Stomach (tissue), 9 donors: Measurements from ENCODE around the gene C1QB. TPM values are rescaled to one million over a fixed set of nuclear protein-coding genes. Genes with fewer than 3 reads are reported as not detected.

Source experiments
- DNase-seq, 2 donors: peaks; one replicate each; pipeline versions ENCODE4 v3.0.0 to v3.0.0-alpha.2; 2013 to 2019
- H3K27ac ChIP-seq, 5 donors: fragments of 200-600 bp in 4 of 5; sonication (generic) in 4 of 5; one replicate each; pipeline ENCODE4 v1.5.1; 2013 to 2019; ENCODE audit warnings: mild to moderate bottlenecking in 1 of 5, moderate library complexity in 1 of 5
- H3K27me3 ChIP-seq, 3 donors: fragments of 200-600 bp; sonication (generic); one replicate each; pipeline ENCODE4 v1.5.1; 2017 to 2019; ENCODE audit warnings: mixed run types in 1 of 3
- H3K36me3 ChIP-seq, 4 donors: fragments of 200-600 bp; sonication (generic); 1 replicate in 3 of 4; 2 replicates in 1 of 4; pipeline ENCODE4 v1.5.1; 2016 to 2019
- H3K4me1 ChIP-seq, 4 donors: fragments of 200-600 bp; sonication (generic); one replicate each; pipeline ENCODE4 v1.5.1; 2016 to 2019
- H3K4me3 ChIP-seq, 4 donors: fragments of 200-600 bp; sonication (generic) in 3 of 4; one replicate each; pipeline ENCODE4 v1.5.1; 2016 to 2019; ENCODE audit warnings: mild to moderate bottlenecking in 1 of 4
- H3K9me3 ChIP-seq, 4 donors: fragments of 200-600 bp; sonication (generic); one replicate each; pipeline ENCODE4 v1.5.1; 2016 to 2019
- EP300 ChIP-seq: sonication (generic); formaldehyde crosslinking; IDR thresholded peaks from one replicate; pipeline ENCODE4 v1.6.1; 2017; ENCODE audit warnings: antibody characterized with exemption
- POLR2A ChIP-seq, 4 donors: fragments of 450-650 bp; IDR thresholded peaks; one replicate each; pipeline ENCODE4 v1.6.1; 2016; ENCODE audit warnings: antibody characterized with exemption in 4 of 4, control low read depth in 2 of 4, mild to moderate bottlenecking in 1 of 4, moderate library complexity in 1 of 4
- POLR2AphosphoS5 ChIP-seq, 3 donors: sonication (generic); formaldehyde crosslinking; IDR thresholded peaks; one replicate each; pipeline ENCODE4 v1.6.1; 2016; ENCODE audit warnings: antibody characterized with exemption in 3 of 3
- WGBS, 5 donors: extraction: QIAGEN DNeasy Blood & Tissue Kit in 3 of 5; methylation state at CpG; one replicate each; pipeline versions ENCODE4 v1.1.5 to v1.1.7; 2013 to 2018; 5-methylcytosine and 5-hydroxymethylcytosine counted together
- intact Hi-C: fragments of 100-400 bp; cut with DNase I; formaldehyde crosslinking; loops from one replicate; pipeline ENCODE4 v1.15.1; 2023; ENCODE audit warnings: low total_unique reads
- polyA plus RNA-seq, 3 donors: library from polyadenylated mRNA; stranded (reverse); fragments of 200-250 nt; gene quantifications; one replicate each; pipeline ENCODE4 v1.2.3, GENCODE V29; 2013
- total RNA-seq, 5 donors: library from RNA; depleted of rRNA; stranded (reverse); fragments of >200 nt; gene quantifications; one replicate each; pipeline versions ENCODE4 v1.1.0 to v1.2.3, GENCODE V29; 2014 to 2016
- TF ChIP-seq, protein P1 (sequence below), 7 experiments: fragments of 450-650 bp in 4 of 7; fragments of 200-600 bp in 3 of 7; sonication (generic) in 3 of 7; IDR thresholded peaks; one replicate each; pipeline ENCODE4 v1.5.1; 2016 to 2019; ENCODE audit warnings: antibody characterized with exemption in 7 of 7, control low read depth in 2 of 7, mild to moderate bottlenecking in 1 of 7
- donor health status: healthy with polysubstance abuse.
- donor health status: Bipolar disorder and iron deficiency.
- donor health status: healthy.

The C1QB gene
- total and polyA plus RNA-seq, 8 donors: 49.8 to 223 (median 81.2) TPM

DNA sequence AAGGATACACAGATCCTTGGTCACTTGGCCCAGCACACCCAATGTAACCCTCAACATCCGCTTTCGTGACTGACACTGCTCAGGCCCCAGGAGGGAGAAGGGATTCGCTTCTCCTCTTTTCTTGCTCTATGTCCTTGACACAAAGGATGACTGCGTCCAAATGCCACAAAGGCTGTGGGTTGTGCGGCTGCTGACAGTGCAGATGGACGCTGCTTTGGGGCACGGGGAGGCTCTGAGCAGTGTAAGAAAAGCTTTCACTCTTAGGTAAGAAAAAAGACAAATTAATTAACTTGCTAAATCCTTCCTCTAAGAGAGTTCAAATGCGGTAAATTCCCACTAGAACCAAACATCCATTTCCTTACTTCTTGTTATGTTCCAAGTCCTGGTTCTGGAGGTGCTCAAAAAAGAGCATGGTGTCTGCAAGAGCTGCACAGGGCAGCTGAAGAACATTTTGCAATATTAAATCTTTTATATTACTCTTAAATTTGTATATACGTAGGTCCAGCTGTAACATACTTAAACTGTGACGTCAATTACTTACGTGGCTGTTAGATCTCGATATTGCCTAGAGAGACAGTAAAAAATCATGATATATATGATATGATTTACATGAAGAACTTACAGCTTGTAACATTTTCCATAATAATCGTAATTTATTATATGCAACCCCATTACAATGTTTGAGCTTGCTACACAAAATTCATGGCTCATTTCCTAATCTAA, 38.2 kb downstream of the C1QB start:
- peaks cover 0 to 50% (median 0%) of the 10 kb centered on the region in 3 donors for H3K27me3 ChIP-seq
- WGBS, 5 donors: 71 to 79% (median 77%) methylated on average over 13 of the region's 13 CpGs
- no peak overlapping the region for H3K27ac ChIP-seq

DNA sequence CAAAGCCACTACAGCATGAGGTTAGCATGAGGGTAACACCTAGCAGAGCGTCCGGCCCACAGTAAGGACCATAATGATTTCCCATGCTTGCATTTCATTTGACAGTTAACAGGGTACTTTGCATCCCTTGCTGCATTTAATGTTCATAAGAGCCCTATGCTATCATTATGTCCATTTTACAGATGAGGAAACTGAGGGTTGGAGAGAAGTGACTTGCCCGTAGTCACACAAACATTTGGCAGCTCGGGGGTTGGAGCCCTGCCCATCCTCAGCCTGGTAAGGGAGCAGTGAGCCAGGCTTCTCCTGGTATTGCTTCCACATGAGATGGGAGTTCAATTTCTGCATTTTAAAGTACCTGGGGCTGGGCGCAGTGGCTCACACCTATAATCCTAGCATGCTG, 41.1 kb downstream of the C1QB start:
- WGBS, 5 donors: 83 to 99% (median 89%) methylated on average over 5 of the region's 5 CpGs
- no peaks in the 10 kb centered on the region for H3K36me3 ChIP-seq

More for the DNA sequence above, 38.2 kb downstream of the C1QB start:
- no peak for DNase-seq
- TF ChIP-seq, protein P1, sequence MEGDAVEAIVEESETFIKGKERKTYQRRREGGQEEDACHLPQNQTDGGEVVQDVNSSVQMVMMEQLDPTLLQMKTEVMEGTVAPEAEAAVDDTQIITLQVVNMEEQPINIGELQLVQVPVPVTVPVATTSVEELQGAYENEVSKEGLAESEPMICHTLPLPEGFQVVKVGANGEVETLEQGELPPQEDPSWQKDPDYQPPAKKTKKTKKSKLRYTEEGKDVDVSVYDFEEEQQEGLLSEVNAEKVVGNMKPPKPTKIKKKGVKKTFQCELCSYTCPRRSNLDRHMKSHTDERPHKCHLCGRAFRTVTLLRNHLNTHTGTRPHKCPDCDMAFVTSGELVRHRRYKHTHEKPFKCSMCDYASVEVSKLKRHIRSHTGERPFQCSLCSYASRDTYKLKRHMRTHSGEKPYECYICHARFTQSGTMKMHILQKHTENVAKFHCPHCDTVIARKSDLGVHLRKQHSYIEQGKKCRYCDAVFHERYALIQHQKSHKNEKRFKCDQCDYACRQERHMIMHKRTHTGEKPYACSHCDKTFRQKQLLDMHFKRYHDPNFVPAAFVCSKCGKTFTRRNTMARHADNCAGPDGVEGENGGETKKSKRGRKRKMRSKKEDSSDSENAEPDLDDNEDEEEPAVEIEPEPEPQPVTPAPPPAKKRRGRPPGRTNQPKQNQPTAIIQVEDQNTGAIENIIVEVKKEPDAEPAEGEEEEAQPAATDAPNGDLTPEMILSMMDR (IDR thresholded peaks at IDR 0.05): no peak
- TF ChIP-seq POLR2A (IDR thresholded peaks at IDR 0.05) (no peak), EP300 (no peak), POLR2AphosphoS5 (IDR thresholded peaks at IDR 0.05) (no peak)
- Histone ChIP-seq H3K4me1 (no peaks in the 10 kb centered on the region), H3K36me3 (no peaks in the 10 kb centered on the region), H3K4me3 (no peak overlapping the region), H3K9me3 (no peaks in the 10 kb centered on the region)
- intact Hi-C loops: no loop called here

DNA sequence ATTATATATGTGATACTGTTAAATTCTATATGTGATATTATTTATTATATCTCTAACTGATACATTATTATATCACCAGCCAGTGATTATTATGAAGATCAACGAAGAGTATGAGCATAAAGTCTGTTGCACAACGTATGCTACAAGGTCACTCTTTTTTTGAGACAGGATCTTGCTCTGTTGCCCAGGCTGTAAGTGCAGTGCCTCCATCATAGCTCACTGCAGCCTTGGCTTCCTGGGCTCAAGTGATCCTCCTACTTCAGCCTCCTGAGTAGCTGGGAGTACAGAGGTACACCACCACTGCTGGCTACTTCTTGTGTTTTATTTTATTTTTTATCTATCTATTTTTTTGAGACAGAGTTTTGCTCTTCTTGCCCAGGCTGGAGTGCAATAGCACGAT, 43.6 kb downstream of the C1QB start:
- no peaks in the 10 kb centered on the region for H3K9me3 ChIP-seq

More for the DNA sequence above, 41.1 kb downstream of the C1QB start:
- intact Hi-C loops: no loop called here
- Histone ChIP-seq H3K27me3 (peaks cover 0 to 24% (median 0%) of the 10 kb centered on the region in 3 donors), H3K27ac (no peak overlapping the region), H3K4me3 (no peak overlapping the region), H3K4me1 (no peaks in the 10 kb centered on the region), H3K9me3 (no peaks in the 10 kb centered on the region)
- TF ChIP-seq EP300 (no peak), POLR2A (IDR thresholded peaks at IDR 0.05) (no peak), POLR2AphosphoS5 (IDR thresholded peaks at IDR 0.05) (no peak)
- TF ChIP-seq, protein P1 (IDR thresholded peaks at IDR 0.05): no peak
- DNase-seq: no peak

GRCh38 chr1:22697980-22698379, 44.9 kb downstream of the C1QB start:
- Histone ChIP-seq H3K4me3 (no peak overlapping the region), H3K4me1 (peaks cover 0 to 9% (median 5%) of the 10 kb centered on the region in 4 donors), H3K27me3 (peaks cover 0 to 14% (median 0%) of the 10 kb centered on the region in 3 donors), H3K27ac (no peak overlapping the region), H3K36me3 (no peaks in the 10 kb centered on the region), H3K9me3 (no peaks in the 10 kb centered on the region)
- no peak for DNase-seq
- 57 to 64% (median 61%) methylated on average over 5 of the region's 5 CpGs for WGBS, 5 donors
- no peak for TF ChIP-seq EP300
- intact Hi-C loops: no loop called here

More for the DNA sequence above, 43.6 kb downstream of the C1QB start:
- H3K27me3 ChIP-seq: peaks cover 0 to 14% (median 0%) of the 10 kb centered on the region in 3 donors
- no peaks in the 10 kb centered on the region for H3K4me1 ChIP-seq
- no peak overlapping the region for H3K4me3 ChIP-seq
- TF ChIP-seq POLR2A (IDR thresholded peaks at IDR 0.05): no peak
- no peak for TF ChIP-seq POLR2AphosphoS5 (IDR thresholded peaks at IDR 0.05)
- TF ChIP-seq EP300: no peak
- TF ChIP-seq, protein P1 (IDR thresholded peaks at IDR 0.05): no peak
- no peak for DNase-seq
- intact Hi-C loops: no loop called here
- no peaks in the 10 kb centered on the region for H3K36me3 ChIP-seq
- WGBS, 5 donors: 80 to 89% (median 82%) methylated on average over 3 of the region's 3 CpGs
- no peak overlapping the region for H3K27ac ChIP-seq
